ENCODE measurements around the gene F2RL3.

Gene F2RL3

DNA sequence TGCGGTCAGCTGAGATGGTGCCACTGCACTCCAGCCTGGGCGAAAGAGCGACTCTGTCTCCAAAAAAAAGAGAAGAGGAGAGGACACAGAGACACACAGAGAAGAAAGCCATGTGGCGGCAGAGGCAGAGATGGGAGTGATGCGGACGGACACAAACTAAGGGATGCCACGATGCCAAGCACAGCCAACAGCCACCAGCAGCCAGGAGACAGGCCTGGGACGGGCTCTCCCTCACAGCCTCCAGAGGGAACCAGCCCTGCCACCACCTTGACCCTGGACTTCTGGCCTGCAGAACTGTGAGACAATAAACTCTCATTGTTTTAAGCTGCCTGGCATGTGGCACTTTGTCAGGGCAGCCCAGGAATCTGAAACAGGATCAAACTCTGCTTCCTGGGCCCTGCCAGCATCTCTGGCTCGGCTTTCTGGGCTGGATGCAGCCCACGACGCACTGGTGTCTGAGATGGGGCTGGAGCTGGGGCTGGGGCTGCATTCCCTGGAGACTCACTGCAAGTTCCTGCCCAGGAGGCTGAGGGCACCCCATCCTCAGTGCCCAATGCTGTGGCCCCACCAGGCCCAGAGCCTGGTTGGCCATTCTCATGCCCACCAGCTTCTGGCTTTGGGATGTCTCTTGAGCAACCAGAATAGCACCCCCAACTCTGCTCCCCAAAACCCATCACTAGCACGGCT is 3.0 kb downstream of the F2RL3 start:
- ChIA-PET POLR2A (ENCODE audit: low non-redundant PET) (no interaction called here), CTCF (no interaction called here)
- TF ChIP-seq, protein P1, sequence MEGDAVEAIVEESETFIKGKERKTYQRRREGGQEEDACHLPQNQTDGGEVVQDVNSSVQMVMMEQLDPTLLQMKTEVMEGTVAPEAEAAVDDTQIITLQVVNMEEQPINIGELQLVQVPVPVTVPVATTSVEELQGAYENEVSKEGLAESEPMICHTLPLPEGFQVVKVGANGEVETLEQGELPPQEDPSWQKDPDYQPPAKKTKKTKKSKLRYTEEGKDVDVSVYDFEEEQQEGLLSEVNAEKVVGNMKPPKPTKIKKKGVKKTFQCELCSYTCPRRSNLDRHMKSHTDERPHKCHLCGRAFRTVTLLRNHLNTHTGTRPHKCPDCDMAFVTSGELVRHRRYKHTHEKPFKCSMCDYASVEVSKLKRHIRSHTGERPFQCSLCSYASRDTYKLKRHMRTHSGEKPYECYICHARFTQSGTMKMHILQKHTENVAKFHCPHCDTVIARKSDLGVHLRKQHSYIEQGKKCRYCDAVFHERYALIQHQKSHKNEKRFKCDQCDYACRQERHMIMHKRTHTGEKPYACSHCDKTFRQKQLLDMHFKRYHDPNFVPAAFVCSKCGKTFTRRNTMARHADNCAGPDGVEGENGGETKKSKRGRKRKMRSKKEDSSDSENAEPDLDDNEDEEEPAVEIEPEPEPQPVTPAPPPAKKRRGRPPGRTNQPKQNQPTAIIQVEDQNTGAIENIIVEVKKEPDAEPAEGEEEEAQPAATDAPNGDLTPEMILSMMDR (conservative IDR thresholded peaks at IDR 0.05; ENCODE audit: low read depth), result no peak
- 0 out of 2 replicates have a peak overlapping the region, but pooled peaks have one; percentile 2 for H3K27ac ChIP-seq
- DNase-seq (ENCODE audit: low spot score), result no peak

DNA sequence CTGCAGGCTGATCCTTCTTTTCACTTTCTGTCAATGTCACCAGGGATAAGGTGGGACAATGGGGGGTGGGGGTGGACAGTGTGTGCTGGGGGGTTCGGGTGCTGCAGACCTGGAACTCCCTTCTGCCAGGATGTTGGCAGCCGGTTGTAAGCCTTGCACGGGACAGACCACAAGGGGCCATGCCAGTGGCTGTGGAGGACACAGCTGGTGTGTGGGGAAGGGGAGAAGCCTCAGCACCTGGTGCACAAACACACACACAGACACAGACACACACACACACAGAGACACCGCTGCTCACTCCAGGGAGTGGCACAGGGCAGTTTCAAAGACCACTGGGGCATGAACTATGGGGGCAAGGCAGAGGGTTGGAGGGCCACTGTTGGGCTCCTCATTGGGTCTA is 3.6 kb downstream of the F2RL3 start:
- TF ChIP-seq, protein P1 (conservative IDR thresholded peaks at IDR 0.05; ENCODE audit: low read depth), result no peak
- POLR2A ChIA-PET (ENCODE audit: low non-redundant PET), result no interaction called here
- H3K27ac ChIP-seq, result no peak overlapping the region
- CTCF ChIA-PET, result no interaction called here
- DNase-seq (ENCODE audit: low spot score), result no peak

DNA sequence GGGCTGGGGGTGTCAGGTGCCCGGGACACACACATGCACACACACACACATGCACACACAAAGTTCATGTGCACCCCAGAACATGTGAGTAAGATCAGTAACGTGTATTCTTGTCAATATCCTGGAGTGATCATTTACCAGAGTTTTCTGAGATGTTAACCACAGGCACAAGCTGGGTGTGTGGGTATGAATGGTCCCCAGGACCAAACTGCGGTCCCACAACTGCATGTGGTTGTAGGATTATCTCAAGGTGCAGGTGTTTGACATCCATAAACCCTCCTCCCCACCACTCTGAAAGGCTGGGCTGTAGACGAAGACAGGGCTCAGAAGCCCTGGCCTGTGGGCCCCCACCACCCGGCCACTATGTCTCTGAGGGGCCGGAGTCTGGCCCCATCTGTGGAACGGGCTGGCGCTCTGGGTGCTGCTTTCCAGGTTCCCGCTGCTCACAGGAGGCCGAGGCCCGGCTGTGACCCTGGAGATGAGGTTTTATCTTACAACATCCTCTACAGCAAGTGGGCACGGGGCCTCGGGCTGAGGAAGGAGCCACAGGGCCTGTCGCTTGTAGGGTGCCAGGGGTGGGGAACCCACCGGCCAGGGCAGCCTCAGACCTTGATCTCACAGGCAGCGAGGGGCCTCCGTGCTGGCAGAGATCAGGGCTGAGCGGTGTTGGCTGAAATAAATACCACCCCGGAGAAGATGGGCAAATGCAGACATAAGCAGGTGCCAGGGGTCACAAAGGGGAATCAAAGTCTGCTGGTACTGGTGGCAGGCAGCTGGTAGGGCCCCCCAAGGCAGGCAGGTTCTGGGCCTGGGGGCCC is 4.3 kb downstream of the F2RL3 start:
- POLR2A ChIA-PET (ENCODE audit: low non-redundant PET), result no interaction called here

DNA sequence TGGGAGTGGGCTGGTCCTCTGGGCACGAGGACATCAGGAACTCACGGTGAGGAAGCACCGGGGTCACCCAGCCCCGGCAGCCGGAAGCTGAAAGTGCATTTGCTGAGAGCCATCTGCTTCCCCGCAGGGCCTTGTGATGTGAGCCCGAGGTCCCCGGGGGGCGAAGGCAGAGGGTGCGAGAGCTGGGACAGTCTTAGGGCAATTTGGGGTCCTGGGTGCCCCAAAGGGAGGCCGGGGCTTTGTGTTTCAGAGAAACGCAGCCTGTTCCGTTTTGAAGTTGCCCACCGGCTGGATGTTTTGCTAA is 4.8 kb downstream of the F2RL3 start:
- no peak for DNase-seq (ENCODE audit: low spot score)
- TF ChIP-seq, protein P1 (conservative IDR thresholded peaks at IDR 0.05; ENCODE audit: low read depth), result no peak
- ChIA-PET CTCF (no interaction called here), POLR2A (ENCODE audit: low non-redundant PET) (no interaction called here)
- H3K27ac ChIP-seq, result peak overlapping the region; percentile 25

More for the DNA sequence above, 4.3 kb downstream of the F2RL3 start:
- peak overlapping the region; percentile 25 for H3K27ac ChIP-seq
- CTCF ChIA-PET, result no interaction called here
- TF ChIP-seq, protein P1 (conservative IDR thresholded peaks at IDR 0.05; ENCODE audit: low read depth), result no peak
- DNase-seq (ENCODE audit: low spot score), result no peak

DNA sequence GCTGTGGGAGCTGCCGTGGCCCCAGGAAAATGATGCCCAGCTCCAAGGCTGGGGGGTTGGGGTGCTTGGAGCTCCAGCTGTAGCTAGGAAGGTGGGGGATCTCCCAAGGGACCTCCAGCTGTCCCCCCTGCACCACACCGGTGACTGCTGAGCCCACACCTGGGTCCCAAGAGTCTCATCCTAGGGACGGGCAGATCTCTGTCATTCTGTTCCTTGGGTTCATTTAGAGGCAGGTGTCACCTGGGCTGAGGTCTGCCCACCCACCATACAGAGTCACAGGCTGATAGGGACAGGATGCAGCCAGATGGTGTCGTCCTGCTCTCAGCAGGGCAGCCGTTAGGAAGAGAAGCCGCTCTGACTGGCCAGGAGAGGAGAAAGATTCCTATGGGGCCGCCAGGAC is 5.3 kb downstream of the F2RL3 start:
- no peak for DNase-seq (ENCODE audit: low spot score)
- ChIA-PET CTCF (no interaction called here), POLR2A (ENCODE audit: low non-redundant PET) (no interaction called here)
- H3K27ac ChIP-seq, result peak overlapping the region; percentile 25
- TF ChIP-seq, protein P1 (conservative IDR thresholded peaks at IDR 0.05; ENCODE audit: low read depth), result no peak

DNA sequence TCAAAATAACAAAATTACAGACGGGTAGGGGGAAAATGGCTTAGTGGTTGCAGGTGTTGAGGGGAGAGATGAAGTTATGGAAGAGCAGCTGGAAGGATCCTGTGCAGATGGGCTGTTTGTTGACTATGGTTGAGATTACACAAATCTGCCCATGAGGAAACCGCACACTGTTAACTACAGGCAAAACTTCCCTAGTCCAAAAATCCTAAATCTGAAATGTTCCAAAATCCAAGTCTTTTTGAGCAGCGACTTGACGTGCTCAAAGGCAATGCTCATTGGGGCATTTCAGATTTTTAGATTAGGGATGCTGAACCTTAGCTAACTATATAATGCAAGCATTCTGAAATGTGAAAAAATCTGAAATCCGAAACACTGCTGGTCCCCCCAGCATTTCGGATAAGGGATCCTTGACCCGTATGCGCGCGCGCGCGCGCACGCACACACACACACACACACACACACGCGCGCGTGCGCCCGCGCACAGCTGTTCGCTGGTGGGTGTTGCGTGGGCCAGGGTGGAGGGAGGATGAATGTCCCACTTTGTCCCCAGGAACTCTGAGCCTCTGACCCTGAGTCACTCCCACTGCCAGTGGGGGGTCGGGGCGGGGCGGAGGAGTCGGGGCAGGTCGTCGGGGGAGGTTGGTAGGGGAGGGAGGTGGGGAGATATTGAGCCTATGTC is 6.8 kb downstream of the F2RL3 start:
- POLR2A ChIA-PET (ENCODE audit: low non-redundant PET), result interaction anchor here (0.6 kb wide), 1 partner anchor 47 kb away, joined by 4 read pairs; no protein-coding TSS in a partner anchor
- CTCF ChIA-PET, result interaction anchor here (0.8 kb wide), 1 partner anchor 13 kb away, joined by 3 read pairs; no protein-coding TSS in a partner anchor
- TF ChIP-seq, protein P1 (conservative IDR thresholded peaks at IDR 0.05; ENCODE audit: low read depth), result no peak
- no peak for DNase-seq (ENCODE audit: low spot score)
- H3K27ac ChIP-seq, result no peak overlapping the region

Data from RWPE1 (cell line).